GM06990 (cell line): Measurements from ENCODE around the gene PDE11A.
"Not testable (repeated sequence)": the region's sequence is repeated elsewhere in the genome, so short reads cannot be mapped to it uniquely, and the experiment has no call there.

Source experiments
- DNase-seq: peaks from one replicate; pipeline ENCODE4 v3.0.0-alpha.2; 2011; ENCODE audit not compliant: insufficient read length; ENCODE audit errors: extremely low read depth
- H3K27me3 ChIP-seq: replicated peaks from 2 replicates; pipeline ENCODE4 v1.6.0; 2011; ENCODE audit warnings: low read length; ENCODE audit not compliant: control insufficient read depth, insufficient read depth
- H3K36me3 ChIP-seq: 2 replicates; pipeline ENCODE4 v1.5.1; 2011; ENCODE audit warnings: low read length; ENCODE audit not compliant: control insufficient read depth, insufficient read depth
- H3K4me3 ChIP-seq: replicated peaks from 2 replicates; pipeline ENCODE4 v1.5.1; 2011; ENCODE audit warnings: low read depth, mild to moderate bottlenecking, control low read depth, low read length
- TF ChIP-seq, protein P1 (sequence below): IDR thresholded peaks from 2 replicates; pipeline ENCODE4 v1.5.1; 2011; ENCODE audit warnings: low read length, control low read depth, mild to moderate bottlenecking, inconsistent platforms; ENCODE audit not compliant: insufficient read depth, poor library complexity, severe bottlenecking

PDE11A gene

DNA sequence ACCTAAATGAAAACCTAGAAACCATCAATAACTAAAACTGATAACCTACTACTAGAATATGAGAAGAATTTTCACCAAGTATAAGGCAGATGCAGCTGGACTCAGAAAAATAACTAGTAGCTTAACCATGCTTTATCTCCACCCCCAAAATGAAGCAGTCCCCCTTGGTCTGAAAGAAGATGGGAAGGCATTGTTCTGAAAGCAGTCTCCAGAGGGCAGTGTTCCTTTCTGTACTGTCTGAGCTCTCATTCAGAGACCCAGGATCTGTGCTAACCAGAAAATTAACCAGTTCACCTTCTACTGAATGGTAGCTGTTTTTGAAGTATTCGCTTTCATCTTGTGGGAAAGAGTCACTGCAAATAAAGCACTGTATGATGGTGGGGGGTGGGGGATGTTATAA, 273.0 kb downstream of the PDE11A start:
- TF ChIP-seq, protein P1, sequence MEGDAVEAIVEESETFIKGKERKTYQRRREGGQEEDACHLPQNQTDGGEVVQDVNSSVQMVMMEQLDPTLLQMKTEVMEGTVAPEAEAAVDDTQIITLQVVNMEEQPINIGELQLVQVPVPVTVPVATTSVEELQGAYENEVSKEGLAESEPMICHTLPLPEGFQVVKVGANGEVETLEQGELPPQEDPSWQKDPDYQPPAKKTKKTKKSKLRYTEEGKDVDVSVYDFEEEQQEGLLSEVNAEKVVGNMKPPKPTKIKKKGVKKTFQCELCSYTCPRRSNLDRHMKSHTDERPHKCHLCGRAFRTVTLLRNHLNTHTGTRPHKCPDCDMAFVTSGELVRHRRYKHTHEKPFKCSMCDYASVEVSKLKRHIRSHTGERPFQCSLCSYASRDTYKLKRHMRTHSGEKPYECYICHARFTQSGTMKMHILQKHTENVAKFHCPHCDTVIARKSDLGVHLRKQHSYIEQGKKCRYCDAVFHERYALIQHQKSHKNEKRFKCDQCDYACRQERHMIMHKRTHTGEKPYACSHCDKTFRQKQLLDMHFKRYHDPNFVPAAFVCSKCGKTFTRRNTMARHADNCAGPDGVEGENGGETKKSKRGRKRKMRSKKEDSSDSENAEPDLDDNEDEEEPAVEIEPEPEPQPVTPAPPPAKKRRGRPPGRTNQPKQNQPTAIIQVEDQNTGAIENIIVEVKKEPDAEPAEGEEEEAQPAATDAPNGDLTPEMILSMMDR = peak; percentile 66
- no peak for DNase-seq
- Histone ChIP-seq H3K27me3 (no peaks in the 10 kb centered on the region; the same call in 1 of the 2 replicates), H3K36me3 (no peaks in the 10 kb centered on the region), H3K4me3 (no peak overlapping the region)

DNA sequence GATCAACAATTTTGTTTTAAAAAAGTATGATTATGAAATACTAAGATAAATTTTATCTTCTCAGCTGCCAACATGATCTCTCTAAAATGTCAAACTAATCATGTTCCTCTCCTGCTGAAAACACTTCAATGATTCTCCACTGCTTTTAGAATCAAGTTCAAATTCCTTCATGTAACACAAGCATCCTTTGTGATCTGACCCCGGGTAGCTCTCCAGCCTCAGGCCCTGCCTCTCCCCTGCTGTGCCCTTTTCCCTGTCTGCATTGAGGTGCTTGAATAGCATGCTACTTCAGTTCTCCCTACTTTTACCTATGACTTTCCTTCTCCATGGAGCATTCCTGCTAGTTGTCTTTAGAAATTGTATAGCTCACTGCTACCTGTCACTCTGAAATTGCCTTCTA, 274.8 kb downstream of the PDE11A start:
- DNase-seq = no peak
- Histone ChIP-seq H3K36me3 (no peaks in the 10 kb centered on the region), H3K27me3 (no peaks in the 10 kb centered on the region; the same call in 1 of the 2 replicates), H3K4me3 (no peak overlapping the region)
- TF ChIP-seq, protein P1 = no peak

DNA sequence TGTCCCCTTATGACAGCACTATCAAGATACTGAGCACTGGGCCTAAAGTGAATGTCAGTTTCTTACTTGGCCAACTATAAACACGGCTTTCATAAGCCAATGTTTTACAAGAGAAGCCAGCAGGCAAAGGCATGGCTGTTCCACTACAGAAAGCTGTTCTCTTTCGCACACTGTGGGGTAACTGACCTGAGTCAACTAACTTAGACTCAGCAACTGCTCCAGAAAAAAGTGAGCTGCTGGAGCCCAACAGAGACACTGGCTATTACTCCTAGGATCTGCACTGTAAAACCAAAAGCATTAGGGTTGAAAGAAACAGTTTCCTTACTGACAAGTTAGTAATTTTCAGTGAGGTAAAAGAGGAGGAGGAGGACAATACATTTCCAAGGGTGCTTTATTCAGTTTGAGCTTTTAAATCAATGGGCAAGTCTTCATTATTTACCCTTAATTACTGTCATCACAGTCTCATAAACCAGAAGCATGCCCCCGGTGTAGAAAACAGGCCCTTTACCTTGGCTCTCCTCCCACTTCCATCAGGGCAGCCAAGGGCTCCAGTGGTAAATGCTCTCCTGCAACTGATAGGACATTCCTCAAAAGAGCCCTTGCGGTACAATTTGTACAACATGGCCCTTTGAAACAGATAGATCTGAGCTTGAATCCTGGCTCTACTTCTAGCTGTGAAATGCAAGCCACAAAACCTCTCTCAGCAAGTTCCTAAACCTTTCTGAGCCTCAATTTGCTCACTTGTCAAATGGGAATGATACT, 275.7 kb downstream of the PDE11A start:
- TF ChIP-seq, protein P1 = no peak
- DNase-seq = no peak
- Histone ChIP-seq H3K36me3 (no peaks in the 10 kb centered on the region), H3K4me3 (no peak overlapping the region), H3K27me3 (no peaks in the 10 kb centered on the region; the same call in 1 of the 2 replicates)

DNA sequence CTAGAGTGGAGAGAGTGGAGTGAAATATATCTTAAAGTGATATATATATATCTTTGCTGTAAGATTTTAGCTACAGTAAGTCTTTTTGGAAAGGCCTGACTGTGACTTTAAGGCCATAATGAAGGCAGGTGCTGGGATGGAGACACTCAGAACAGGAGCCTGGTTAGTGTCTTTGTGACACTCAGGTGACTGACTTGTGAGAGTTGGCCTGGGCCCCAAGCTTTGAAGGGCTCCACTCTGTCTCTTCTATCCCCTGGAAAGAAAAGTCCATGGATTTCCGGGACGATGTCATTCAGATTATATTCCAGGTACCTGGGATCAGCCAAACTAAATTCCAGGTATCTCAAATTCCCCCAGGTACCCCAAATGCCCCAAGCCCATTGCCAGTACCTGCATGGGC, 276.6 kb downstream of the PDE11A start:
- Histone ChIP-seq H3K4me3 (no peak overlapping the region), H3K27me3 (no peaks in the 10 kb centered on the region; the same call in 1 of the 2 replicates), H3K36me3 (no peaks in the 10 kb centered on the region)
- TF ChIP-seq, protein P1 = no peak
- no peak for DNase-seq

DNA sequence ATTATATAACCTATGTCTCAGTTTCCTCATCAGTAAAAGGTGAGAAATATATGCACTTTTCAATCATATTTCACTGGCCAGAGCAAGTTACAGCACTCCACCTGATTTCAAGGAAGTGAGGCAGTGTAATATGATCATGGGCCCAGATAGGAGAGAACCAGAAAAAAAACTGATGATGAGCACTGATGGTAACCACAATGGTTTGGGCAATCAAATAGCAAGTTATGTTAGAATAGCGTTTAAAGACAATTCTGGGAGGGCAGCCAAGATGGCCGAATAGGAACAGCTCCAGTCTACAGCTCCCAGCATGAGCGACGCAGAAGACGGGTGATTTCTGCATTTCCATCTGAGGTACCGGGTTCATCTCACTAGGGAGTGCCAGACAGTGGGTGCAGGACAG, 287.4 kb downstream of the PDE11A start:
- not testable (repeated sequence) for H3K27me3 ChIP-seq, DNase-seq, H3K4me3 ChIP-seq, H3K36me3 ChIP-seq

DNA sequence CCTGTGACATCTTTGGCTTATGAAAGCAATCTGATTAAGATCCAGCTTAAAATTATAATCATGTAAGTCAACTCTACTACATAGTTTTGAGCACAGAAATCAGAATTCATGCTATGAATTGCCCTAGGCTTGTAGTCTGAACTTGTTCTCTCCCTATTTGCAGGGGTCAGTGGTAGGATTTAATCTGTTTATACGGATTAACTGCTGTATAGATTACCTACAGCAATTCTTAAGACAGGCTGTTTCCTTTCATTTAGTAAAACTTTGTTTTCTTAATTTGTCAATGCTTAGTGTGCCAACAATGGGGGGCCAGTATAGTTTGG, 287.9 kb downstream of the PDE11A start:
- Histone ChIP-seq H3K4me3 (no peak overlapping the region), H3K36me3 (no peaks in the 10 kb centered on the region), H3K27me3 (no peaks in the 10 kb centered on the region)
- TF ChIP-seq, protein P1 = no peak
- no peak for DNase-seq
